ENCODE measurements around the gene KIAA1755.

- TF ChIP-seq CTCF (conservative IDR thresholded peaks at IDR 0.05; ENCODE audit: low read depth, low read length): no peak
- no peak for TF ChIP-seq EZH2phosphoT487 (IDR thresholded peaks at IDR 0.05; ENCODE audit: borderline replicate concordance, low read length)
Measured at GRCh38 chr20:38216746-38217595, 43.6 kb downstream of the KIAA1755 start.

Data from PC-3 (cell line).